GM18907 (cell line): ENCODE measurements around the gene ATXN10.
"Not testable (repeated sequence)": the region's sequence is repeated elsewhere in the genome, so short reads cannot be mapped to it uniquely, and the experiment has no call there.

Experiments used
- ATAC-seq: cut with Tn5 transposase; IDR thresholded peaks from one replicate; pipeline ENCODE4 v1.9.1; 2021; ENCODE audit warnings: mild to moderate bottlenecking, moderate library complexity; ENCODE audit not compliant: unreplicated experiment

The ATXN10 gene

GRCh38 chr22:45704648-45705047, 33.0 kb downstream of the ATXN10 start:
- ATAC-seq: no peak

- no peak for ATAC-seq
Measured at GRCh38 chr22:45707605-45708004, 36.0 kb downstream of the ATXN10 start.

- ATAC-seq: no peak
Measured at GRCh38 chr22:45708145-45708544, 36.5 kb downstream of the ATXN10 start.

GRCh38 chr22:45709060-45709739, 37.6 kb downstream of the ATXN10 start:
- no peak for ATAC-seq

GRCh38 chr22:45709866-45710265, 38.2 kb downstream of the ATXN10 start:
- no peak for ATAC-seq

- no peak for ATAC-seq
Measured at GRCh38 chr22:45710469-45710868, 38.8 kb downstream of the ATXN10 start.

- ATAC-seq: not testable (repeated sequence)
Measured at GRCh38 chr22:45714390-45714789, 42.8 kb downstream of the ATXN10 start.

GRCh38 chr22:45717789-45718188, 46.2 kb downstream of the ATXN10 start:
- ATAC-seq: no peak

GRCh38 chr22:45718391-45718790, 46.8 kb downstream of the ATXN10 start:
- ATAC-seq: no peak

- no peak for ATAC-seq
Measured at GRCh38 chr22:45720839-45721378, 49.3 kb downstream of the ATXN10 start.

GRCh38 chr22:45722006-45722405, 50.4 kb downstream of the ATXN10 start:
- ATAC-seq: no peak

GRCh38 chr22:45726081-45726480, 54.4 kb downstream of the ATXN10 start:
- no peak for ATAC-seq

- no peak for ATAC-seq
Measured at GRCh38 chr22:45731041-45731797, 59.6 kb downstream of the ATXN10 start.

- ATAC-seq: no peak
Measured at GRCh38 chr22:45731798-45732495, 60.3 kb downstream of the ATXN10 start.

- no peak for ATAC-seq
Measured at GRCh38 chr22:45735273-45735672, 63.6 kb downstream of the ATXN10 start.

GRCh38 chr22:45738206-45738605, 66.6 kb downstream of the ATXN10 start:
- no peak for ATAC-seq

- no peak for ATAC-seq
Measured at GRCh38 chr22:45740236-45740635, 68.6 kb downstream of the ATXN10 start.

- ATAC-seq: no peak
Measured at GRCh38 chr22:45742866-45743450, 71.3 kb downstream of the ATXN10 start.

- ATAC-seq: no peak
Measured at GRCh38 chr22:45743687-45744086, 72.1 kb downstream of the ATXN10 start.

- no peak for ATAC-seq
Measured at GRCh38 chr22:45744442-45744841, 72.8 kb downstream of the ATXN10 start.

- no peak for ATAC-seq
Measured at GRCh38 chr22:45750626-45751025, 79.0 kb downstream of the ATXN10 start.
